Stimulated activated naive CD8-positive, alpha-beta T cell treated with anti-CD3 and anti-CD28 coated beads, Interleukin-15, amount 100 ng/mL, for 72 hours (primary cell): ENCODE measurements around the gene MYOCD.
"Not testable (repeated sequence)": the region's sequence is repeated elsewhere in the genome, so short reads cannot be mapped to it uniquely, and the experiment has no call there.

Experiments
- ATAC-seq: fragments of 150-1000 bp; cut with Tn5 transposase; 2 replicates; pipeline ENCODE4 v1.10.0; 2021; ENCODE audit warnings: mild to moderate bottlenecking, moderate library complexity
- DNase-seq, 2 donors: peaks; one replicate each; pipeline ENCODE4 v3.0.0; 2021 to 2022
- H3K27ac Mint-ChIP-seq, 2 donors: one replicate each; pipeline ENCODE4 v1.8.0; 2022; ENCODE audit warnings: mild to moderate bottlenecking in 2 of 2, mixed read lengths in 2 of 2, moderate library complexity in 2 of 2
- H3K27me3 Mint-ChIP-seq: one replicate; pipeline ENCODE4 v1.8.0; 2022; ENCODE audit warnings: mixed read lengths
- H3K4me1 Mint-ChIP-seq: one replicate; pipeline ENCODE4 v1.8.0; 2022; ENCODE audit warnings: mild to moderate bottlenecking, mixed read lengths
- H3K4me3 Mint-ChIP-seq, 2 donors: one replicate each; pipeline ENCODE4 v1.8.0; 2022; ENCODE audit warnings: mild to moderate bottlenecking in 2 of 2, mixed read lengths in 2 of 2, moderate library complexity in 1 of 2
- H3K9me3 Mint-ChIP-seq, 2 donors: one replicate each; pipeline ENCODE4 v1.8.0; 2022; ENCODE audit warnings: mixed read lengths in 2 of 2

Gene MYOCD

DNA sequence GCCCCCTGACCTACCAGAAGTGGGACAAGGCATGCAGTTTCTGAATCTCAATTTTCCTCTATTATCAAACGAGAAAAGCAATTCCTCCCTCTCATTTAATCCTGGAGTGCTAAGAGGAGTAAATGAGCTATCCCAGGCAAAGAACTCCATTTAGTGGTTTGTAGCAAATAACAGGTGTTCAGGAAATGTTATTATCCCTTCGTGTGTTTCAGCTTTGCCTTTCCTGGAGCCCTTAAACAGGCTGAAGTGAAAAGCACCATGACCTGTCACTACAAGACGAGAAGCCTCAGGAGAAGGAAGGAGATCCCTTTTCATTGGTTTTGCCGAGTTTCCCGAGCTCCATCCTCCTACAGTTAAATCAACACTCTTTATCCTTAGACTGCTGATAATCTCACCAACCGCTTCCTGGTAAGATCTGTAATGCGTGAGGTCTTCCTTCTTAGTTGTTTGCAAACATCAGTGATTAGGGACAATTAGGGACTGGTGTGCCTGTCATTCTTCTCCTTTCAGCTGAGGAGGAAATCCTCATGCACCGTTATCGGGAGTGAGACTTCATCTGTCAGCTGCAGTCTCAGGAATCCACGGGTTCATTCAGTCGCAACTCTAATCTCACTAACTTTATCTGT lies 30.8 kb upstream of the MYOCD start:
- ATAC-seq (no peak), DNase-seq (no peak)
- Mint-ChIP-seq H3K4me1 (no peaks in the 10 kb centered on the region), H3K9me3 (peaks cover 9 to 19% of the 10 kb centered on the region in 2 donors), H3K27me3 (peaks cover 31% of the 10 kb centered on the region), H3K27ac (no peak overlapping the region), H3K4me3 (no peak overlapping the region)

GRCh38 chr17:12635996-12636395 lies 29.7 kb upstream of the MYOCD start:
- H3K4me1 Mint-ChIP-seq = not testable (repeated sequence)

DNA sequence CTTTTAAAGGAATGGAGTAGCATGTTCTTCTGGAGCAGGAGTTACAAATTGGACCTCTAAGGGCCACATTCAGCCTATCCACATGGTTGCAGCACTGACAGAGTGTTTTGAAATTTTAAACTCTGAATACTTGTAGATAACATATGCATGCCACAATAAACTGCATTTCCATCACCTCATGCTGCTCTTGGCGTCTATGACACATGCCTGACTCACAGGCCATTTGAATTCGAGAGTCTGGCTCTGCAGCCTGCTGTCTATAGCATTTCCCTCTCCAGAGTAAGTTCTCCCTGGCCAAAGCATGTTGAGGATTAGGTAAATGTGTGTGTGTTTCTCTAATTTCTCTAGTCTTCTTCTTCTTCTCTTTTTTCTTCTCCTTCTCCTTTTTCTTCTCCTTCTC lies 28.7 kb upstream of the MYOCD start:
- Mint-ChIP-seq H3K4me3 (no peak overlapping the region), H3K27me3 (peaks cover 31% of the 10 kb centered on the region), H3K27ac (no peak overlapping the region), H3K4me1 (no peaks in the 10 kb centered on the region), H3K9me3 (peaks cover 4 to 19% of the 10 kb centered on the region in 2 donors)
- DNase-seq = no peak
- ATAC-seq = no peak

More at GRCh38 chr17:12635996-12636395, 29.7 kb upstream of the MYOCD start:
- not testable (repeated sequence) for H3K4me3 Mint-ChIP-seq, ATAC-seq, H3K27ac Mint-ChIP-seq, DNase-seq
- peaks cover 31% of the 10 kb centered on the region for H3K27me3 Mint-ChIP-seq
- H3K9me3 Mint-ChIP-seq = peaks cover 9 to 19% of the 10 kb centered on the region in 2 donors

- Mint-ChIP-seq H3K27me3 (peaks cover 25% of the 10 kb centered on the region), H3K27ac (no peak overlapping the region), H3K9me3 (peaks cover 4 to 19% of the 10 kb centered on the region in 2 donors), H3K4me3 (no peak overlapping the region), H3K4me1 (no peaks in the 10 kb centered on the region)
- ATAC-seq (no peak), DNase-seq (no peak)
Observed at GRCh38 chr17:12637745-12638651, 27.7 kb upstream of the MYOCD start.

DNA sequence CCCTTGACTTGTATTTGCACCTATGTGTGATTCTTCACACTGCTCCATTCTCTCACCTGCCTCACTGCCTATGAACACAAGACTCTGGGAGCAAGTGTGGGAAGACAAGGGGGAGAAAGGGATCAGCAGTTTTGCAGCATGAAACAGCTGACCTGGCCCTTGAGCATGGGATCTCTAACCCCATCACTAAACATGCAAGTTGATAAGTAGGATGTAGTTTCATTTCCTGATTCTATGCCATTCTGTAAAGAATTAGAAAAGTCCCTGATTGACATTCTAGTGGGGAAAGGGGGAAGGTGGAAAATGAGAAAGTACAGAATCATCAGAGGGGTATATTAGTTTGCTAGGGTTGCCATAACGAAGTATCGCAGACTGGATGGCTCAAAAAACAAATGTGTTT lies 25.3 kb upstream of the MYOCD start:
- Mint-ChIP-seq H3K4me3 (no peak overlapping the region), H3K27me3 (peaks cover 20% of the 10 kb centered on the region), H3K27ac (no peak overlapping the region), H3K4me1 (no peaks in the 10 kb centered on the region), H3K9me3 (peaks cover 4 to 16% of the 10 kb centered on the region in 2 donors)
- DNase-seq = no peak
- no peak for ATAC-seq

GRCh38 chr17:12641084-12641483 lies 24.6 kb upstream of the MYOCD start:
- Mint-ChIP-seq H3K4me1 (no peaks in the 10 kb centered on the region), H3K9me3 (peaks cover 4 to 8% of the 10 kb centered on the region in 2 donors), H3K27ac (no peak overlapping the region)

GRCh38 chr17:12642034-12642433 lies 23.7 kb upstream of the MYOCD start:
- Mint-ChIP-seq H3K9me3 (peaks cover 4 to 7% of the 10 kb centered on the region in 2 donors), H3K27ac (no peak overlapping the region), H3K4me1 (no peaks in the 10 kb centered on the region), H3K27me3 (peaks cover 10% of the 10 kb centered on the region), H3K4me3 (no peak overlapping the region)
- DNase-seq (no peak), ATAC-seq (no peak)

More at GRCh38 chr17:12641084-12641483, 24.6 kb upstream of the MYOCD start:
- DNase-seq (no peak), ATAC-seq (no peak)
- no peak overlapping the region for H3K4me3 Mint-ChIP-seq
- H3K27me3 Mint-ChIP-seq = peaks cover 12% of the 10 kb centered on the region

DNA sequence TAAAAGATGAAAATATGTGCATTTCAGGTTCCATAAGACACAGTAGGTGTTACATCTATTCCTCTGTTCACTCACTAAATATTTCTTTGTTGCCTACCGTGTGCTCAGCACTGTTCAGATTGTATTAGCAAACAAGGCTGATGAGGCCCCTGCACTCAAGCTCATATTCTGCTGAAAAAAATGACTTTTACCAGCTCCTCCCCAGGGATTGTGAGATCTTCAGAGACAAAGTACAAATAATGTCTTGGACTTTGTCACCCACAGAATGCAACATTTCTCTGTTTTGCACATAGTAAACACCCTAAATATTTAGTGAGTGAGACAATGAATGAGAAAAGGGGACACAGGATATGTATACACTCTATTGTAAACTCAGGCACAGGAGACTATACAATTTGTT lies 21.9 kb upstream of the MYOCD start:
- Mint-ChIP-seq H3K27me3 (no peaks in the 10 kb centered on the region), H3K27ac (no peak overlapping the region), H3K4me1 (no peaks in the 10 kb centered on the region), H3K4me3 (no peak overlapping the region), H3K9me3 (no peaks in the 10 kb centered on the region)
- no peak for DNase-seq
- no peak for ATAC-seq

DNA sequence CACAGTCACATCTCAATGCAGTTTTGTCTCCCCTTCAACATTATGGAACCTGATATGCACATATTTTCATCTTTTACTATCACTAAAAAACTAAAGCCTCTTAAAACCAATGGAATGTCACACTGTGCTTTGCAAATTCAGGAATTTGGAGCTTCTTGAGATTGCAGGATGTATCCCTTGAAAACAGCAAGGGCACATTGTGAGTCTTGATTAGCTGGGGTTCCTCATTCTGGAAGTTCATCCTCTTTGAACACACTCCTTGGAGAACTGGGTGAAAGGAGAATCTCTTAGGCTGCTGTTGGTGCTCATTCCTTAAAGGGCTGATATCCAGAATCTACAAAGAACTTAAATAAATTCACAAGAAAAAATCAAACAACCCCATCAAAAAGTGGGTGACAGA lies 21.1 kb upstream of the MYOCD start:
- Mint-ChIP-seq H3K4me1 (no peaks in the 10 kb centered on the region), H3K4me3 (no peak overlapping the region), H3K9me3 (no peaks in the 10 kb centered on the region), H3K27ac (no peak overlapping the region), H3K27me3 (no peaks in the 10 kb centered on the region)
- no peak for ATAC-seq
- no peak for DNase-seq

DNA sequence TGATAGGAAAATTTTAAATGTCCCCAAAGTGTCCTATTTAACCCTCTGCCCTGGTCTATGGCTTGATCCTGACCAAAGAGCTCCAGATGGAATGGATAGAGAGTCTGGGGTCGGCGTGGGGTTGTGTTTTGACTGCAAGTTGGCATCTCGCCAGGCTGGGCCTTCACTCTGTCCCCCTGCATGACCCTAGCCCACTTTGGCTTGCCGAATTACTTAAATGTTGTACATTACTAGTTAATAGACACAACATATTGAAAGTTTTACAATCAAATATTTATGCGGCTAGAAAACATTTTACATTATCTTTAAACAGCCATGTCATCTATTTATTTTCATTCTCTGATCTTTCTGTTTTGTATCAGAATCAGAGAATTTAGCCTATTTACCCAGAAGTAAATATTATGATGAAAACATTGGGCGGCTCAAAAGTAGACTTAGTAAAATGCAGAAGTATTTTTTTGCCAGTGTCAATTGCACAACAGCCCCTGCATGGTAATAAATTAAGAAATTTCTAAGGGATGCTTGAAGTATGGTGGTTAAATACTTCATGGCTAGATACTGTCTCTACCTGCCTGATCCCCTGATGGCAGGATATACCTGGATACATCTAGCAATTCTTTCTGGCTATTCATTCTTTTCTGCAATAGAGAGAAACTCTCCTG lies 18.8 kb upstream of the MYOCD start:
- H3K9me3 Mint-ChIP-seq = no peaks in the 10 kb centered on the region
- no peaks in the 10 kb centered on the region for H3K4me1 Mint-ChIP-seq
- DNase-seq = no peak
- H3K27ac Mint-ChIP-seq = no peak overlapping the region
- no peak overlapping the region for H3K4me3 Mint-ChIP-seq
- no peak for ATAC-seq
- H3K27me3 Mint-ChIP-seq = no peaks in the 10 kb centered on the region

- DNase-seq (no peak), ATAC-seq (no peak)
- no peaks in the 10 kb centered on the region for H3K9me3 Mint-ChIP-seq
- H3K4me3 Mint-ChIP-seq = no peak overlapping the region
- H3K27me3 Mint-ChIP-seq = no peaks in the 10 kb centered on the region
- H3K4me1 Mint-ChIP-seq = no peaks in the 10 kb centered on the region
- H3K27ac Mint-ChIP-seq = no peak overlapping the region
Observed at GRCh38 chr17:12648498-12648897, 17.2 kb upstream of the MYOCD start.

- ATAC-seq (no peak), DNase-seq (no peak)
- H3K27ac Mint-ChIP-seq = no peak overlapping the region
- no peaks in the 10 kb centered on the region for H3K4me1 Mint-ChIP-seq
- H3K9me3 Mint-ChIP-seq = peaks cover 0 to 5% of the 10 kb centered on the region in 2 donors
- H3K27me3 Mint-ChIP-seq = no peaks in the 10 kb centered on the region
- H3K4me3 Mint-ChIP-seq = no peak overlapping the region
Observed at GRCh38 chr17:12655936-12656335, 9.8 kb upstream of the MYOCD start.

DNA sequence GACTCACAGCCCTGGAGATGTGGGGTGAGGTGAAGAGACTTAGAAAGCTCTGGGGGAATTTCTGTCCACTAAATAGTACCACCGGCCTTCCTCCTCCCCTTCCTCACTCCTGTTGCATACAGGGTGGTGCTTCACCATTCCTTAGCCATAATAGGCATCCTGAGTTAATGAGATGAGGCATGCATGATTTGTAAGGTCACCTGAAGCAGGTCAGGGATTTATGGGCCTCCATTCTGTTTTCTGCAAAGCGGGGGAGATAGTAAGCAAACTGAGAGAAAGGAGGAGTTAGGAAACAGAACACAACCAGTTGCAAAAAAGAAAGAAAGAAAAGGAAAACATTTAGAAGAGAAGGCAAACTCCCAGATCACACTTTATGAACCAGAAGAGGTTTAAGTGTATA lies 9.3 kb upstream of the MYOCD start:
- no peak overlapping the region for H3K4me3 Mint-ChIP-seq
- no peaks in the 10 kb centered on the region for H3K27me3 Mint-ChIP-seq
- peaks cover 0 to 5% of the 10 kb centered on the region in 2 donors for H3K9me3 Mint-ChIP-seq
- no peak for ATAC-seq
- H3K27ac Mint-ChIP-seq = no peak overlapping the region
- H3K4me1 Mint-ChIP-seq = no peaks in the 10 kb centered on the region
- no peak for DNase-seq

DNA sequence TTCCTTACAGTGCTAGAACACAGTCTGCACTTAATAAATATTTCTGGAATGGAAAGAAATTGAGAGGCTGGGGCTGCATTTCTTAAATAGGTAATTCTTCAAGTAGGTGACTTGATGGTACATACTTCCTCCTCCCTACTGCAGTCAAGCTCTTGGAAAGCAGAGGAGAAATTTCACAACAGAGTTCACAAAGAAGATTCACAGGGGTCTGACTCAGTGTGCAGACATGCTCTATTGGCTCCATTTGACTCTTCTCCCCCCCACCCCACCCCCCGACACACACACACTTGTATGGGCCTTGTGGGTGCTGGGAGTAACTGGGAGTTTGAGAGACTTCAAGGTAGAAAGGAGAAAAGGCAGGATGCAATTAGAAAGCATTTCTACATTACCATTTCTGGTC lies 6.2 kb upstream of the MYOCD start:
- H3K4me3 Mint-ChIP-seq = no peak overlapping the region
- no peak for ATAC-seq
- no peak for DNase-seq
- no peak overlapping the region for H3K27ac Mint-ChIP-seq
- peaks cover 15% of the 10 kb centered on the region for H3K27me3 Mint-ChIP-seq
- peaks cover 0 to 5% of the 10 kb centered on the region in 2 donors for H3K9me3 Mint-ChIP-seq
- no peaks in the 10 kb centered on the region for H3K4me1 Mint-ChIP-seq

GRCh38 chr17:12664252-12664651 lies 1.4 kb upstream of the MYOCD start:
- peaks cover 61% of the 10 kb centered on the region for H3K27me3 Mint-ChIP-seq
- H3K27ac Mint-ChIP-seq = no peak overlapping the region

DNA sequence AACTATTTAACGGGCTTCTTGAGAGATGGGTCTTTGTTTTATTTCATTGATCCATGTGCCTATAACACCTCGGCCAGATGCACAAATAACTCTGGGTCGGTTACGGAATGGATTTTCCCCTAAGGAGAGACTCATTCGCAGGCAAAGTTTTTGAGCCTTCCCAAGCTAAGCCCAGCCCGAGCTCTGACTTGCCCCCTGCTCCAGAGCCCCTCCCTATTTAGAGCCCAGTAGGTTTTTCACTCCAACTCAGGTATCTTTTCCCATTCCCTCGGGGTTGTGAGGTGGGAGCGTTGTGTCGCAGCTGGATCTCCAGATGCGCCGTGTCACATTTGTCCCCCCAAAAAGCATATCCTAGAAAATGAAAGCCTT lies 812 bp upstream of the MYOCD start:
- Mint-ChIP-seq H3K4me3 (peak overlapping the region in 1 of 2 donors; percentile 33), H3K27me3 (peaks cover 65% of the 10 kb centered on the region), H3K27ac (no peak overlapping the region), H3K9me3 (no peaks in the 10 kb centered on the region), H3K4me1 (no peaks in the 10 kb centered on the region)
- ATAC-seq = no peak
- no peak for DNase-seq

More at GRCh38 chr17:12664252-12664651, 1.4 kb upstream of the MYOCD start:
- H3K9me3 Mint-ChIP-seq = no peaks in the 10 kb centered on the region
- DNase-seq (no peak), ATAC-seq (no peak)
- no peak overlapping the region for H3K4me3 Mint-ChIP-seq
- no peaks in the 10 kb centered on the region for H3K4me1 Mint-ChIP-seq
